DOHH2 (cell line): Measurements from ENCODE around the gene REG1A.

Source experiments
- H3F3A ChIP-seq: fragments of 200-600 bp; sonication (generic), shearing (Covaris generic); 2 replicates; pipeline ENCODE4 v1.6.0; 2016; ENCODE audit warnings: antibody characterized with exemption, mild to moderate bottlenecking; ENCODE audit not compliant: control insufficient read depth, insufficient read depth
- H3K27ac ChIP-seq: fragments of 200-600 bp; sonication (generic); 2 replicates; pipeline ENCODE4 v1.5.1; 2014; ENCODE audit warnings: low read depth, mild to moderate bottlenecking, low read length, moderate library complexity
- H3K27me3 ChIP-seq: fragments of 200-600 bp; sonication (generic); 2 replicates; pipeline ENCODE4 v1.6.1; 2014; ENCODE audit warnings: mild to moderate bottlenecking, low read length, mixed read lengths; ENCODE audit not compliant: control insufficient read depth
- H3K36me3 ChIP-seq: fragments of 200-600 bp; sonication (generic); 2 replicates; pipeline ENCODE4 v1.6.1; 2014; ENCODE audit warnings: mild to moderate bottlenecking, low read length, moderate library complexity, mixed read lengths; ENCODE audit not compliant: control insufficient read depth
- H3K4me1 ChIP-seq: fragments of 200-600 bp; sonication (generic); 2 replicates; pipeline ENCODE4 v1.6.1; 2014; ENCODE audit warnings: mild to moderate bottlenecking, low read length, mixed read lengths; ENCODE audit not compliant: control insufficient read depth
- H3K4me2 ChIP-seq: fragments of 200-600 bp; sonication (generic); 2 replicates; pipeline ENCODE4 v1.6.0; 2014; ENCODE audit warnings: mild to moderate bottlenecking, low read length, moderate library complexity
- H3K4me3 ChIP-seq: fragments of 200-600 bp; sonication (generic); 2 replicates; pipeline ENCODE4 v1.5.1; 2014; ENCODE audit warnings: mild to moderate bottlenecking, low read length, mixed read lengths
- H3K79me2 ChIP-seq: fragments of 200-600 bp; sonication (generic); 2 replicates; pipeline ENCODE4 v1.6.1; 2014; ENCODE audit warnings: mild to moderate bottlenecking, low read length, mixed read lengths; ENCODE audit not compliant: control insufficient read depth
- H3K9me2 ChIP-seq: fragments of 200-600 bp; sonication (generic); replicated peaks from 2 replicates; pipeline ENCODE4 v1.6.1; 2014; ENCODE audit warnings: mild to moderate bottlenecking, low read length, mixed read lengths; ENCODE audit not compliant: control insufficient read depth
- H3K9me3 ChIP-seq: fragments of 200-600 bp; sonication (generic); 2 replicates; pipeline ENCODE4 v1.6.1; 2014; ENCODE audit warnings: antibody characterized with exemption, low read length, mixed read lengths; ENCODE audit not compliant: control insufficient read depth, insufficient read depth
- H4K20me1 ChIP-seq: fragments of 200-600 bp; sonication (generic); 2 replicates; pipeline ENCODE4 v1.6.0; 2014; ENCODE audit warnings: low read depth, mild to moderate bottlenecking, antibody characterized with exemption, low read length, moderate library complexity; ENCODE audit not compliant: control insufficient read depth, insufficient read depth
- CTCF ChIP-seq: fragments of 200-600 bp; sonication (generic); IDR thresholded peaks from one replicate; pipeline ENCODE4 v1.5.1; 2014; ENCODE audit warnings: antibody characterized with exemption, mild to moderate bottlenecking, low read depth, low read length; ENCODE audit not compliant: poor library complexity, severe bottlenecking
- EZH2phosphoT487 ChIP-seq: fragments of 200-600 bp; sonication (generic); IDR thresholded peaks from 2 replicates; pipeline ENCODE4 v1.6.1; 2017; ENCODE audit warnings: borderline replicate concordance, mild to moderate bottlenecking, antibody characterized with exemption, low read length, moderate library complexity, mixed read lengths

REG1A gene

GRCh38 chr2:79087785-79088364 lies 32.4 kb upstream of the REG1A start, which contains the start of gene REG1B:
Gene REG1B, minus strand, starts transcription at chr2:79087993. Its CDS starts 381 bp downstream, at chr2:79087612.
- Histone ChIP-seq H3K27ac (no peak within 1 kb of the TSS), H3K36me3 (no peaks in the 10 kb centered on the region), H3K9me2 (no peaks in the 10 kb centered on the region), H3K4me1 (no peaks in the 10 kb centered on the region), H4K20me1 (no peaks in the 10 kb centered on the region), H3K4me3 (no peak within 1 kb of the TSS), H3F3A (no peaks in the 10 kb centered on the region), H3K79me2 (no peaks in the 10 kb centered on the region), H3K27me3 (no peaks in the 10 kb centered on the region), H3K4me2 (no peak within 1 kb of the TSS), H3K9me3 (no peaks in the 10 kb centered on the region)
- TF ChIP-seq CTCF = no peak
- TF ChIP-seq EZH2phosphoT487 = no peak

- Histone ChIP-seq H3K4me3 (no peak overlapping the region), H4K20me1 (no peaks in the 10 kb centered on the region), H3K27me3 (no peaks in the 10 kb centered on the region), H3K9me2 (no peaks in the 10 kb centered on the region), H3K4me1 (no peaks in the 10 kb centered on the region), H3K4me2 (no peak overlapping the region), H3F3A (no peaks in the 10 kb centered on the region), H3K36me3 (no peaks in the 10 kb centered on the region), H3K9me3 (no peaks in the 10 kb centered on the region), H3K27ac (no peak overlapping the region), H3K79me2 (no peaks in the 10 kb centered on the region)
- no peak for TF ChIP-seq EZH2phosphoT487
- TF ChIP-seq CTCF = no peak
Observed at GRCh38 chr2:79090693-79091092, 29.6 kb upstream of the REG1A start.

GRCh38 chr2:79097843-79098242 lies 22.4 kb upstream of the REG1A start:
- Histone ChIP-seq H3K27ac (no peak overlapping the region), H3K9me2 (no peaks in the 10 kb centered on the region), H3F3A (no peaks in the 10 kb centered on the region), H3K4me2 (no peak overlapping the region), H3K9me3 (no peaks in the 10 kb centered on the region), H4K20me1 (no peaks in the 10 kb centered on the region), H3K4me3 (no peak overlapping the region), H3K79me2 (no peaks in the 10 kb centered on the region), H3K36me3 (no peaks in the 10 kb centered on the region), H3K4me1 (no peaks in the 10 kb centered on the region), H3K27me3 (no peaks in the 10 kb centered on the region)
- TF ChIP-seq CTCF (no peak), EZH2phosphoT487 (no peak)
